ENCODE data around the gene NEK9. TPM values are rescaled to one million over a fixed set of nuclear protein-coding genes. Genes with fewer than 3 reads are reported as not detected.

NEK9 gene
- total RNA-seq, 6 donors from 2014 or later, result 37.5 to 96.4 (median 78.9) TPM

DNA sequence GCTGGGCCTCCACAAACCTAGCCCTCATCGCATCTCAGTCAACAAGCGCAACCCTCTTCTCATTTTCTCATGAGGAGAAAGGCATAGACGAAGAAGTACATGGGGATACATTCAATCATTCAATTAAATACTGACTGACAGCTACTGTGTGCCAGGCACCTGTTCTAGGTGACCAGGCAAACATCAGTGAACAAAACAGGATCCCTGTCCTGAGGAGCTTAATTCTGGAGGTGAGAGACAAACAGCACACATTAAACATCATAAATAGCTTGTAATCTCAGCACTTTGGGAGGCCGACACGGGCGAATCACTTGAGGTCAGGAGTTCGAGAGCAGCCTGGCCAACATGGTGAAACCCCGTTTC, 62.7 kb downstream of the NEK9 start:
- Histone ChIP-seq H3K27me3 (no peaks in the 10 kb centered on the region), H3K27ac (peak overlapping the region; percentile 76 to 87 (median 82)), H3K4me3 (peak overlapping the region in 3 of 4 donors; percentile 92), H3K36me3 (no peaks in the 10 kb centered on the region), H3K9me3 (no peaks in the 10 kb centered on the region), H3K4me1 (peaks cover 18 to 38% (median 23%) of the 10 kb centered on the region in 4 donors)
- DNase-seq (no peak), ATAC-seq (ENCODE audit: low FRiP score in 2 of 2) (no peak)
- WGBS, 2 donors, result 56 to 92% methylated on average over 5 to 8 of the region's 8 CpGs
- TF ChIP-seq EP300 (IDR thresholded peaks at IDR 0.05) (no peak), POLR2AphosphoS5 (IDR thresholded peaks at IDR 0.05) (no peak), POLR2A (IDR thresholded peaks at IDR 0.05) (no peak)
- TF ChIP-seq, protein P1, sequence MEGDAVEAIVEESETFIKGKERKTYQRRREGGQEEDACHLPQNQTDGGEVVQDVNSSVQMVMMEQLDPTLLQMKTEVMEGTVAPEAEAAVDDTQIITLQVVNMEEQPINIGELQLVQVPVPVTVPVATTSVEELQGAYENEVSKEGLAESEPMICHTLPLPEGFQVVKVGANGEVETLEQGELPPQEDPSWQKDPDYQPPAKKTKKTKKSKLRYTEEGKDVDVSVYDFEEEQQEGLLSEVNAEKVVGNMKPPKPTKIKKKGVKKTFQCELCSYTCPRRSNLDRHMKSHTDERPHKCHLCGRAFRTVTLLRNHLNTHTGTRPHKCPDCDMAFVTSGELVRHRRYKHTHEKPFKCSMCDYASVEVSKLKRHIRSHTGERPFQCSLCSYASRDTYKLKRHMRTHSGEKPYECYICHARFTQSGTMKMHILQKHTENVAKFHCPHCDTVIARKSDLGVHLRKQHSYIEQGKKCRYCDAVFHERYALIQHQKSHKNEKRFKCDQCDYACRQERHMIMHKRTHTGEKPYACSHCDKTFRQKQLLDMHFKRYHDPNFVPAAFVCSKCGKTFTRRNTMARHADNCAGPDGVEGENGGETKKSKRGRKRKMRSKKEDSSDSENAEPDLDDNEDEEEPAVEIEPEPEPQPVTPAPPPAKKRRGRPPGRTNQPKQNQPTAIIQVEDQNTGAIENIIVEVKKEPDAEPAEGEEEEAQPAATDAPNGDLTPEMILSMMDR (IDR thresholded peaks at IDR 0.05), result no peak

DNA sequence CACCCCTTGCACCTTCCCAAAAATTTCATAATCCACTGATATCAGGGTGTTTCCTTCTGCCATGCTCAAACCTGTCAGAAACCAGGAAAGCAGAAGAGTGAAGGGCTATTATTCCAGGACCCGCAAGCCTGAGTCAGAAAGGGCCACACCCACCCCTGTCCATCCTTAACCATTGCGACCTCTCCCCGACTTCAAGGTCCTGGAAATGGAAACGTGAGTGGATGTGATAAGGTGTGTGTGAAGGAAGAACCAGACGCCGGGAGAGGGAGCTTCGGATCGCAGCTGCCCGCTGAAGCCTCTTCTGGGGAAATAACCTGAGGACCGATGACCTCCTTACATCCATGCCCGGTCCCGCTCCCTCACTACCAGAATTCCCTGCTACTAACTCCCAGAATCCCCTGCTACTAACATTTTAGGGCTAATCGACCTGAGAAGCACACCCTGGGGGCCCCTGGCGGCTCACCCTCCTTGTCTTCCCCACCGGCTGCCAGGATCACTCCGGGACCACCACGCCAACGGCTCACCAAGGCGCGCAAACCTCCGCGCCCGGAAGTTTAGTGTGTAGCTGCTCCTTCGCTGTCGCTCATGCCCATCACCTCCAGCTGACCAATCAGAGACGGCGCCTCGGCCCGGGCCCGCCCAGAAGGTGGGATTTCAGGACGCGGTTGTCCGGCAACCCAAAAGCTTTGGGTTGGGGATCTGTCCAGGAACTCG, 63.2 kb downstream of the NEK9 start, which contains the start of gene ACYP1:
TSS of gene ACYP1 (minus strand) at position 534 of the 714 bp plus-strand sequence. CDS start at position 63, 471 bp downstream.
- H3K36me3 ChIP-seq, result no peaks in the 10 kb centered on the region
- H3K27ac ChIP-seq, result peak within 1 kb of the TSS; percentile 76 to 87 (median 82)
- DNase-seq, result peak; percentile 93 to 99
- ATAC-seq (ENCODE audit: low FRiP score in 2 of 2), result peak; percentile 96
- no peaks in the 10 kb centered on the region for H3K9me3 ChIP-seq
- H3K4me1 ChIP-seq, result peaks cover 18 to 33% (median 22%) of the 10 kb centered on the region in 4 donors
- WGBS, 2 donors, result 0 to 1% methylated on average over 7 to 34 of the region's 34 CpGs
- H3K27me3 ChIP-seq, result no peaks in the 10 kb centered on the region
- TF ChIP-seq POLR2A (IDR thresholded peaks at IDR 0.05) (peak in 1 of 4 donors; percentile 56), POLR2AphosphoS5 (IDR thresholded peaks at IDR 0.05) (peak; percentile 30 to 69), EP300 (IDR thresholded peaks at IDR 0.05) (no peak)
- TF ChIP-seq, protein P1 (IDR thresholded peaks at IDR 0.05), result peak in 1 of 6 experiments; percentile 6
- peak within 1 kb of the TSS; percentile 86 to 92 (median 92) for H3K4me3 ChIP-seq

GRCh38 chr14:75063013-75063412, 63.8 kb downstream of the NEK9 start:
- Histone ChIP-seq H3K4me1 (peaks cover 13 to 27% (median 18%) of the 10 kb centered on the region in 4 donors), H3K9me3 (no peaks in the 10 kb centered on the region), H3K36me3 (no peaks in the 10 kb centered on the region), H3K27ac (peak overlapping the region; percentile 76 to 87 (median 82)), H3K27me3 (no peaks in the 10 kb centered on the region), H3K4me3 (peak overlapping the region; percentile 86 to 92 (median 92))
- WGBS, 2 donors, result 23 to 29% methylated on average over 5 of the region's 5 CpGs
- DNase-seq (no peak), ATAC-seq (ENCODE audit: low FRiP score in 2 of 2) (no peak)
- TF ChIP-seq POLR2A (IDR thresholded peaks at IDR 0.05), result no peak
- TF ChIP-seq, protein P1 (IDR thresholded peaks at IDR 0.05), result no peak
- no peak for TF ChIP-seq POLR2AphosphoS5 (IDR thresholded peaks at IDR 0.05)
- no peak for TF ChIP-seq EP300 (IDR thresholded peaks at IDR 0.05)

GRCh38 chr14:75060420-75060819, 66.4 kb downstream of the NEK9 start:
- 50 to 66% methylated on average over 2 of the region's 2 CpGs for WGBS, 2 donors
- H3K36me3 ChIP-seq, result no peaks in the 10 kb centered on the region
- TF ChIP-seq POLR2AphosphoS5 (IDR thresholded peaks at IDR 0.05) (no peak), EP300 (IDR thresholded peaks at IDR 0.05) (no peak), POLR2A (IDR thresholded peaks at IDR 0.05) (no peak)
- TF ChIP-seq, protein P1 (IDR thresholded peaks at IDR 0.05), result no peak
- no peaks in the 10 kb centered on the region for H3K27me3 ChIP-seq
- H3K4me3 ChIP-seq, result no peak overlapping the region
- no peak for ATAC-seq (ENCODE audit: low FRiP score in 2 of 2)
- H3K27ac ChIP-seq, result peak overlapping the region in 1 of 4 donors; percentile 26
- DNase-seq, result no peak
- H3K4me1 ChIP-seq, result peaks cover 5 to 18% (median 11%) of the 10 kb centered on the region in 4 donors
- no peaks in the 10 kb centered on the region for H3K9me3 ChIP-seq

All from upper lobe of left lung (tissue), 6 donors.